ENCODE results near the gene MAP4K5.

The MAP4K5 gene

DNA sequence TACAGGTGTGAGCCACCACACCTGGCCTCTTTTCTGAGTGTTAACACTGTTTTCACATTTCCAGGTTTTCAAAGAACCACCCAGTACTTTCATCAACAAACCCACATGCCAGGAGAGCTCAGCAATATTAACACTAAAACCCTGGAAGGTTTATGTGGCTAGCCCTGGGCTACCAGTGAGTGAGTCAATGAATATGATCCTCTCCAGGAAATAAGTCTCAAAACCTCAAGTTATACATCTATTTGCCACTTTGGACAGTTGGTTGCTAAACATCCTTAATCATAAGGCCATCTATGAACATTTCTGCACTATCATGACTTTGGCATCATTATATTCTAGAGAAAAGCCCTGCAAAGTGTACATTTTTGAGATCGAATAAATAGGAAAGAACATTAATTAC, 129.4 kb downstream of the MAP4K5 start:
- no peak overlapping the region for H3K4me3 ChIP-seq (ENCODE audit: low read depth, low read length)
- TF ChIP-seq, protein P1, sequence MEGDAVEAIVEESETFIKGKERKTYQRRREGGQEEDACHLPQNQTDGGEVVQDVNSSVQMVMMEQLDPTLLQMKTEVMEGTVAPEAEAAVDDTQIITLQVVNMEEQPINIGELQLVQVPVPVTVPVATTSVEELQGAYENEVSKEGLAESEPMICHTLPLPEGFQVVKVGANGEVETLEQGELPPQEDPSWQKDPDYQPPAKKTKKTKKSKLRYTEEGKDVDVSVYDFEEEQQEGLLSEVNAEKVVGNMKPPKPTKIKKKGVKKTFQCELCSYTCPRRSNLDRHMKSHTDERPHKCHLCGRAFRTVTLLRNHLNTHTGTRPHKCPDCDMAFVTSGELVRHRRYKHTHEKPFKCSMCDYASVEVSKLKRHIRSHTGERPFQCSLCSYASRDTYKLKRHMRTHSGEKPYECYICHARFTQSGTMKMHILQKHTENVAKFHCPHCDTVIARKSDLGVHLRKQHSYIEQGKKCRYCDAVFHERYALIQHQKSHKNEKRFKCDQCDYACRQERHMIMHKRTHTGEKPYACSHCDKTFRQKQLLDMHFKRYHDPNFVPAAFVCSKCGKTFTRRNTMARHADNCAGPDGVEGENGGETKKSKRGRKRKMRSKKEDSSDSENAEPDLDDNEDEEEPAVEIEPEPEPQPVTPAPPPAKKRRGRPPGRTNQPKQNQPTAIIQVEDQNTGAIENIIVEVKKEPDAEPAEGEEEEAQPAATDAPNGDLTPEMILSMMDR (IDR thresholded peaks at IDR 0.05; ENCODE audit: borderline replicate concordance, insufficient read depth, low read depth, low read length), result no peak

DNA sequence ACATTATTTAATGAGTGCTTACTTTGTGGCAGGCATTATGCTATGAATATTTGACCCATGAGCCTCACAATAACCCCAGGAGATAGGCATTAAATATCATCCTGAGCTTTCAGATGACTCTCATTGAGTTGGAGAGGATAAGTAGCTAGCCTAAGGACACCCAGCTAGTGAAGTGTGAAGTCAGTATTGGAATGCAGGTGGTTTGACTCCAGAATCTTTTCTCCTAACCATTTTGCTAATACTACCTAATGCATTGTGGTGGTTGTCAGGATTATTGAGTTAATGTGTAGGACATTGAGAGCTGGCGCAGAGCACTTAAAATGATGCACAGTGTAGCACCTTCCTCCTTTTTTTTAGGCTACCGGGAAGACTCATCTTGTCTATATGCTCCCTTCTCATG, 131.9 kb downstream of the MAP4K5 start:
- no peak overlapping the region for H3K4me3 ChIP-seq (ENCODE audit: low read depth, low read length)
- TF ChIP-seq, protein P1 (IDR thresholded peaks at IDR 0.05; ENCODE audit: borderline replicate concordance, insufficient read depth, low read depth, low read length), result no peak

DNA sequence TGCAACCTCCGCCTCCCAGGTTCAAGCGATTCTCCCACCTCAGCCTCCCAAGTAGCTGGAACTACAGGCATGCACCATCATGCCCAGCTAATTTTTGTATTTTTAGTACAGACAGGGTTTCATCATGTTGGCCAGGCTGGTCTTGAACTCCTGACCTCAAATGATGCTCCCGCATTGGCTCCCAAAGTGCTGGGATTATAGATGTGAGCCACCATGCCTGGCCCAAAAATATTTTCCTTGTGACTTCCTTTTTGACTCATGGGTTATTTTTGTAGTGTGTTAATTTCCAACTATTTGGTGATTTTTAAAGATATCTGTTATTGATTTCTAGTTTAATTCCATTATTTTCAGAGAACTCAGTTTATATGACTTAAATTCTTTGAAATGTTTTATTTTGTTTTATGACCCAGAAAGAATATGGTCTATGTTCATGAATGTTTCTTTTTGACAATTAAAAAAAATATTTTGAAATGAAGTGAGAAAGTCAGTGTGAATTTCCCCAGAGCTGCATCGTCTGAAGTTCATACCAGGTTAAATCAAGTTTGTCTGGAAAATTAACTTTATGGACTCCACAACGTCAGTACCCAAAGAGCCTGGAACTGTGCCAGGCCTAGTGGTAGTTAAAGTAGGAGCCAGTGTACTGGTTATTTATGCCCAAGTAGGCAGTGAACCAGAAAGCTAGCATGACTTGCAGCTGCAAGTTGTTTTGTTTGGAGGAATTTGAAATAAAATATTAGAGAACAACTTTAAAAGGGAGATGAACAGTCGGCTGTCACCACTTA, 132.9 kb downstream of the MAP4K5 start:
- TF ChIP-seq, protein P1 (IDR thresholded peaks at IDR 0.05; ENCODE audit: borderline replicate concordance, insufficient read depth, low read depth, low read length), result no peak
- H3K4me3 ChIP-seq (ENCODE audit: low read depth, low read length), result no peak overlapping the region

DNA sequence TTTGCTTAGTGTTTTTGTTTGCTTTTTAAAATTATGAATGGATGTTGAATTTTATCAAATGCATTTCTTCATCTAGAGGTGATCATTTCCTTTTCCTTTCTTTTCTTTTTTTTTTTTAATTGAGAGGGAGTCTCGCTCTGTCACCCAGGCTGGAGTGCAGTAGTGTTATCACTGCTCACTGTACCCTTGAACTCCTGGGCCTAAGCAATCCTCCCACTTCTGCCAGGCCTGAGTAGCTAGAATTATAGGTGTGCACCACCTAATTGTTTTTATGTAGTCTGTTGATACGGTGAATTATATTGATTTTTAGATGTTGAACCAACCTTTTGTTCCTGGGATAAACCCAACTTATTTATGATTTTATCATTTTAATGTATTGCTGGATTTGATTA, 134.2 kb downstream of the MAP4K5 start:
- no peak overlapping the region for H3K4me3 ChIP-seq (ENCODE audit: low read depth, low read length)
- TF ChIP-seq, protein P1 (IDR thresholded peaks at IDR 0.05; ENCODE audit: borderline replicate concordance, insufficient read depth, low read depth, low read length), result no peak

DNA sequence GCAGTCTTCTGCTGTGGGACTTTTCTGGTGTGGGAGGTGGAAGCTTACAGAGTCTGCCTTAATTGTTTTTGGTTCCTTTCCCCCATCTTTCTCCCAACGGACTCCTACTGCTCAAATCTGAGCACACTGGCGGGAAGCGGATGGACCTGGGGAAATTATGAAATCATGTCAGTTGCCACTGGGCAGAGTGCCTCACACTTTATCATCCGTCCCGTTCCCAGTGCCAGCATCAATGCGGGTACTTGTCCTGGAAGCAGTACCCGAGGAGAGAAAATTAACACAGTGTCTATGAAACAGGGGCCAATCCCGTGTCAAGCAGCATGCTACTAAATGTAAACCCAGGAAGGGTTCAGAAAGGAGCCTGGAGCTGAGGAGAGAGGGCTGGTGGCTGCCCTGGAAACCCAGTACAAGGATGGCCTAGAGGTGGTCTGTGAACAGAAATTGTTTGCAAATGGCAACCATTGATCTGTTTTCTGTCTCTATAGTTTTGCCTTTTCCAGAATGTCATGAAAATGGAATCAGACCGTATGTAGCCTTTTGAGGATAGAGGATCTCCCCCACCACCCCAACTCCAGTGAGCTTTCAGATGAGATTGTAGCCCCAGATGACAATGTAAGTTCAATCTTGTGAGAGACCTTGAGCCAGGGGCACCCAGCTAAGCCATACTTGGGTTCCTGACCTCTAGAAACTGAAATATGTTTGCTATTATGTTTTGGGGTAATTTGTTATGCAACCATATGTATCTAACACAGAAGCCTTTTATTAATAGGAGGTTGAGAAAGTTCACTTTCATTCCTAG, 134.8 kb downstream of the MAP4K5 start:
- H3K4me3 ChIP-seq (ENCODE audit: low read depth, low read length), result peak overlapping the region; percentile 62
- TF ChIP-seq, protein P1 (IDR thresholded peaks at IDR 0.05; ENCODE audit: borderline replicate concordance, insufficient read depth, low read depth, low read length), result no peak

DNA sequence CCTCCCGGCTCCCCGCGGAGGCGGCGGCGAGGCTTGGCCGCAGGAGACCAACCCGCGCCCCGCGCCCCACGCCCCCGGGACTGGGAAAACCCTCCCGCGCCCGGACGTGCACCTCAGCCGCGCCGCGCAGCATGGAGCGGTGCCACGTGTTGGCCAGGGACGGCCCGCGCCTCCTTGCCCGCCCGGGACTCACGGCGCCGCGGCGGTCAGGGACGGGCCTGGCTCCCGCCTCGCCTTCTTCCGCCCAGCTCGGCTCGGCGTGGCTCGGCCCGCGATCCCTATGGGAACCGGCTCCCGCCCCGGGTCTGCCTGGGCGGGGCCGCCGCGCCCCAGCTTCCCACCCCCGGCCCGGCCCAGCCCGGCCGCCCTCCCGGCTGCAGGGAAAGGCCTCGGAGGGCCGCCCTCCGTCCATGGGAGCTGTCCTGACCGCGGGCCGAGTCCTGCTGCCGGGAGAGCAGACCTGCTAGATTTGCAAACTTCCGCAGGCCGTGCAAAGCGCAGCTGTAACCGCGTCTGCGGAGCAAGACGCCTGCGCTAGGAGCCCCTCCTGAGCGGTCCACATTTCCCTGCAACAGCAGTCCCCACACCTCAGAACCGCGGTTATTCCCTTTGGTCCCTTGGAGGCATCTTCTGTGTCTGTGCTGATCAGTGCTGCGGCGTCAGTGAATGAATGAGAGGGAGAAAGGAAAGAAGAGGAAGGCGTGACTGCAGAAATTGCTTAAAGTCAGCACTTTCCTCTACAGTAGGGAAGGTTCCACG, 135.6 kb downstream of the MAP4K5 start, which contains the start of gene CDKL1:
Gene CDKL1, minus strand, starts transcription at position 251 of the 759 bp plus-strand sequence. CDS start 1,013 bp downstream, outside the sequence.
- TF ChIP-seq, protein P1 (IDR thresholded peaks at IDR 0.05; ENCODE audit: borderline replicate concordance, insufficient read depth, low read depth, low read length), result no peak
- peak within 1 kb of the TSS; percentile 62 for H3K4me3 ChIP-seq (ENCODE audit: low read depth, low read length)

Measured in GM12875 (cell line).